SU-DHL-6 (cell line): ENCODE results near the gene GAREM1.
"Not testable (repeated sequence)": the region's sequence is repeated elsewhere in the genome, so short reads cannot be mapped to it uniquely, and the experiment has no call there.

ENCODE experiments used
- H2AFZ ChIP-seq: fragments of 200-600 bp; sonication (generic); 2 replicates; pipeline ENCODE4 v1.6.1; 2014; ENCODE audit warnings: low read depth, mild to moderate bottlenecking, moderate library complexity, mixed read lengths, antibody characterized with exemption, low read length; ENCODE audit not compliant: severe bottlenecking
- H3F3A ChIP-seq: fragments of 200-600 bp; shearing (Covaris generic); 2 replicates; pipeline ENCODE4 v1.6.0; 2016; ENCODE audit warnings: antibody characterized with exemption, mild to moderate bottlenecking; ENCODE audit not compliant: insufficient read depth
- H3K27ac ChIP-seq: fragments of 200-600 bp; sonication (generic); 2 replicates; pipeline ENCODE4 v1.5.1; 2016; ENCODE audit warnings: low read depth, mild to moderate bottlenecking, low read length, moderate library complexity, mixed read lengths
- H3K27me3 ChIP-seq: fragments of 200-600 bp; sonication (generic), shearing (Covaris generic); 2 replicates; pipeline ENCODE4 v1.6.0; 2014; ENCODE audit warnings: mild to moderate bottlenecking, low read length
- H3K36me3 ChIP-seq: fragments of 200-600 bp; sonication (generic); 2 replicates; pipeline ENCODE4 v1.6.1; 2014; ENCODE audit warnings: mild to moderate bottlenecking, low read length, mixed read lengths
- H3K4me2 ChIP-seq: fragments of 300-600, 200-600 bp; shearing (Covaris generic), sonication (generic); 2 replicates; pipeline ENCODE4 v1.6.0; 2014; ENCODE audit warnings: low read length, low read depth, mild to moderate bottlenecking; ENCODE audit not compliant: poor library complexity, severe bottlenecking
- H3K4me3 ChIP-seq: fragments of 200-600 bp; sonication (generic); 2 replicates; pipeline ENCODE4 v1.5.1; 2014; ENCODE audit warnings: antibody characterized with exemption, low read length, mild to moderate bottlenecking, mixed read lengths; ENCODE audit not compliant: insufficient read depth, poor library complexity, severe bottlenecking
- H3K79me2 ChIP-seq: fragments of 200-600 bp; sonication (generic); 2 replicates; pipeline ENCODE4 v1.6.1; 2014; ENCODE audit warnings: mild to moderate bottlenecking, low read length, moderate library complexity; ENCODE audit not compliant: insufficient read depth
- H3K9ac ChIP-seq: fragments of 200-600 bp; sonication (generic); 2 replicates; pipeline ENCODE4 v1.7.0; 2014; ENCODE audit warnings: mild to moderate bottlenecking, low read length
- H3K9me2 ChIP-seq: fragments of 200-600 bp; sonication (generic); replicated peaks from 2 replicates; pipeline ENCODE4 v1.6.1; 2014; ENCODE audit warnings: low read length; ENCODE audit not compliant: insufficient read depth
- H3K9me3 ChIP-seq: fragments of 200-600 bp; sonication (generic); 2 replicates; pipeline ENCODE4 v1.6.1; 2014; ENCODE audit warnings: low read length, mixed read lengths; ENCODE audit not compliant: insufficient read depth
- H4K20me1 ChIP-seq: fragments of 200-600 bp; sonication (generic); 2 replicates; pipeline ENCODE4 v1.6.1; 2014; ENCODE audit warnings: low read depth, mild to moderate bottlenecking, antibody characterized with exemption, low read length, moderate library complexity, mixed read lengths
- CTCF ChIP-seq: fragments of 200-600 bp; sonication (generic); IDR thresholded peaks from one replicate; pipeline ENCODE4 v1.5.1; 2017; ENCODE audit warnings: antibody characterized with exemption, mild to moderate bottlenecking, low read length, moderate library complexity; ENCODE audit not compliant: insufficient read depth, poor library complexity, severe bottlenecking
- EZH2phosphoT487 ChIP-seq: fragments of 200-600 bp; sonication (generic), shearing (Covaris generic); conservative IDR thresholded peaks from 2 replicates; pipeline ENCODE4 v1.6.1; 2018; ENCODE audit warnings: mild to moderate bottlenecking, antibody characterized with exemption, low read length, moderate library complexity, mixed read lengths

Gene GAREM1

GRCh38 chr18:32238635-32239268 lies 231.9 kb downstream of the GAREM1 start:
- no peak overlapping the region for H3K4me2 ChIP-seq
- no peaks in the 10 kb centered on the region for H3K79me2 ChIP-seq
- H3K4me3 ChIP-seq: no peak overlapping the region
- no peaks in the 10 kb centered on the region for H3K9me3 ChIP-seq
- no peaks in the 10 kb centered on the region for H4K20me1 ChIP-seq
- H3K27me3 ChIP-seq: no peaks in the 10 kb centered on the region
- H3K9me2 ChIP-seq: no peaks in the 10 kb centered on the region
- H2AFZ ChIP-seq: no peak overlapping the region
- no peak overlapping the region for H3K27ac ChIP-seq
- TF ChIP-seq EZH2phosphoT487 (no peak), CTCF (no peak)
- no peak overlapping the region for H3K9ac ChIP-seq
- no peaks in the 10 kb centered on the region for H3K36me3 ChIP-seq
- H3F3A ChIP-seq: no peaks in the 10 kb centered on the region

GRCh38 chr18:32237049-32237448 lies 233.6 kb downstream of the GAREM1 start:
- Histone ChIP-seq H3K9ac (no peak overlapping the region), H3K79me2 (no peaks in the 10 kb centered on the region), H3K36me3 (no peaks in the 10 kb centered on the region), H3F3A (no peaks in the 10 kb centered on the region), H2AFZ (no peak overlapping the region), H3K9me3 (no peaks in the 10 kb centered on the region), H3K27me3 (no peaks in the 10 kb centered on the region), H3K27ac (no peak overlapping the region), H3K4me2 (no peak overlapping the region), H4K20me1 (no peaks in the 10 kb centered on the region), H3K4me3 (no peak overlapping the region), H3K9me2 (no peaks in the 10 kb centered on the region)
- TF ChIP-seq EZH2phosphoT487: no peak
- no peak for TF ChIP-seq CTCF

GRCh38 chr18:32233348-32233747 lies 237.3 kb downstream of the GAREM1 start:
- not testable (repeated sequence) for H3K9ac ChIP-seq, H3K9me2 ChIP-seq, H3K4me3 ChIP-seq, H3K4me2 ChIP-seq, H3K27me3 ChIP-seq, H2AFZ ChIP-seq, H4K20me1 ChIP-seq, H3K27ac ChIP-seq, H3K79me2 ChIP-seq, H3K9me3 ChIP-seq, H3F3A ChIP-seq, H3K36me3 ChIP-seq

- no peaks in the 10 kb centered on the region for H3K27me3 ChIP-seq
- TF ChIP-seq EZH2phosphoT487: no peak
- TF ChIP-seq CTCF: no peak
- H3K27ac ChIP-seq: no peak overlapping the region
- no peaks in the 10 kb centered on the region for H3K79me2 ChIP-seq
- no peaks in the 10 kb centered on the region for H3K36me3 ChIP-seq
- H3K4me3 ChIP-seq: no peak overlapping the region
- no peak overlapping the region for H2AFZ ChIP-seq
- no peaks in the 10 kb centered on the region for H3K9me3 ChIP-seq
- no peaks in the 10 kb centered on the region for H4K20me1 ChIP-seq
- no peaks in the 10 kb centered on the region for H3F3A ChIP-seq
- H3K9me2 ChIP-seq: no peaks in the 10 kb centered on the region
- H3K4me2 ChIP-seq: no peak overlapping the region
- no peak overlapping the region for H3K9ac ChIP-seq
Observed at GRCh38 chr18:32219431-32220018, 251.2 kb downstream of the GAREM1 start.
